Right atrium auricular region (tissue), 2 donors: ENCODE measurements around the gene ZMYND19. TPM values are rescaled to one million over a fixed set of nuclear protein-coding genes. Genes with fewer than 3 reads are reported as not detected.

ENCODE experiments used
- DNase-seq: peaks from one replicate; pipeline ENCODE4 v3.0.0-alpha.2; 2019; ENCODE audit warnings: low spot score
- H3K27ac ChIP-seq, 2 donors: fragments of 200-600 bp; sonication (generic); 1 replicate in 1 of 2; 2 replicates in 1 of 2; pipeline ENCODE4 v1.5.1; 2016 to 2019
- H3K27me3 ChIP-seq, 2 donors: fragments of 200-600 bp; sonication (generic); one replicate each; pipeline versions ENCODE4 v1.5.1 to v1.6.0; 2017 to 2019
- H3K36me3 ChIP-seq: fragments of 200-600 bp; sonication (generic); one replicate; pipeline ENCODE4 v1.5.1; 2016
- H3K4me1 ChIP-seq, 2 donors: fragments of 200-600 bp; sonication (generic); one replicate each; pipeline versions ENCODE4 v1.5.1 to v1.6.0; 2017 to 2019
- H3K4me3 ChIP-seq, 2 donors: fragments of 200-600 bp; sonication (generic); 1 replicate in 1 of 2; 2 replicates in 1 of 2; pipeline ENCODE4 v1.5.1; 2017 to 2019; ENCODE audit warnings: mild to moderate bottlenecking in 1 of 2, moderate library complexity in 1 of 2
- H3K9me3 ChIP-seq, 2 donors: fragments of 200-600 bp; sonication (generic); one replicate each; pipeline ENCODE4 v1.5.1; 2019
- total RNA-seq, 2 donors: library from RNA; depleted of rRNA; stranded (reverse); fragments of >200 nt; gene quantifications; one replicate each; pipeline ENCODE4 v1.1.0, GENCODE V29; 2016
- TF ChIP-seq, protein P1 (sequence below), 2 donors: fragments of 200-600 bp; sonication (generic); IDR thresholded peaks; one replicate each; pipeline ENCODE4 v1.5.1; 2019; ENCODE audit warnings: antibody characterized with exemption in 2 of 2

The ZMYND19 gene
- total RNA-seq, 2 donors from 2014 or later: 5.0 to 6.4 TPM

DNA sequence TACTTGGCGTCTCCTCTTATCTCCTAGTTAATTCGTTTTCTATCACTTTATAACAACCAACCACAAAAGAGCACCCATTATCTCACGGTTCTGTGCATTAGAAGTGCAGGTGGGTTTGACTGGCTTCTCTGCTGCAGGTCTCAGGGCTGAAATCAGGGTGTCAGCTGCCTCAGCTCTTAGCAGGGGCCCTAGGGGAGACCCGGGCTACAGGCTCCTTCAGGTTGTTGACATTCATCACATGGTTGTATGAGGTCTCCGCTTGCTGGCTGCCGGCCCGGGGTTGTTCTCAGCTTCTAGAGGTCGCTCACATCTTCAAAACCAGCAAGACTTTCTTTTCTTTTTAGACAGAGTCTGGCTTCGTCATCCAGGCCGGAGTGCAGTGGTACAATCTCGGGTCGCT is 2.9 kb upstream of the ZMYND19 start:
- no peak overlapping the region for H3K4me3 ChIP-seq
- H3K27me3 ChIP-seq: no peaks in the 10 kb centered on the region
- H3K4me1 ChIP-seq: peaks cover 0 to 20% of the 10 kb centered on the region in 2 donors
- no peak for DNase-seq
- H3K36me3 ChIP-seq: peaks cover under 1% of the 10 kb centered on the region
- H3K9me3 ChIP-seq: no peaks in the 10 kb centered on the region
- no peak overlapping the region for H3K27ac ChIP-seq
- TF ChIP-seq, protein P1, sequence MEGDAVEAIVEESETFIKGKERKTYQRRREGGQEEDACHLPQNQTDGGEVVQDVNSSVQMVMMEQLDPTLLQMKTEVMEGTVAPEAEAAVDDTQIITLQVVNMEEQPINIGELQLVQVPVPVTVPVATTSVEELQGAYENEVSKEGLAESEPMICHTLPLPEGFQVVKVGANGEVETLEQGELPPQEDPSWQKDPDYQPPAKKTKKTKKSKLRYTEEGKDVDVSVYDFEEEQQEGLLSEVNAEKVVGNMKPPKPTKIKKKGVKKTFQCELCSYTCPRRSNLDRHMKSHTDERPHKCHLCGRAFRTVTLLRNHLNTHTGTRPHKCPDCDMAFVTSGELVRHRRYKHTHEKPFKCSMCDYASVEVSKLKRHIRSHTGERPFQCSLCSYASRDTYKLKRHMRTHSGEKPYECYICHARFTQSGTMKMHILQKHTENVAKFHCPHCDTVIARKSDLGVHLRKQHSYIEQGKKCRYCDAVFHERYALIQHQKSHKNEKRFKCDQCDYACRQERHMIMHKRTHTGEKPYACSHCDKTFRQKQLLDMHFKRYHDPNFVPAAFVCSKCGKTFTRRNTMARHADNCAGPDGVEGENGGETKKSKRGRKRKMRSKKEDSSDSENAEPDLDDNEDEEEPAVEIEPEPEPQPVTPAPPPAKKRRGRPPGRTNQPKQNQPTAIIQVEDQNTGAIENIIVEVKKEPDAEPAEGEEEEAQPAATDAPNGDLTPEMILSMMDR (IDR thresholded peaks at IDR 0.05): no peak

DNA sequence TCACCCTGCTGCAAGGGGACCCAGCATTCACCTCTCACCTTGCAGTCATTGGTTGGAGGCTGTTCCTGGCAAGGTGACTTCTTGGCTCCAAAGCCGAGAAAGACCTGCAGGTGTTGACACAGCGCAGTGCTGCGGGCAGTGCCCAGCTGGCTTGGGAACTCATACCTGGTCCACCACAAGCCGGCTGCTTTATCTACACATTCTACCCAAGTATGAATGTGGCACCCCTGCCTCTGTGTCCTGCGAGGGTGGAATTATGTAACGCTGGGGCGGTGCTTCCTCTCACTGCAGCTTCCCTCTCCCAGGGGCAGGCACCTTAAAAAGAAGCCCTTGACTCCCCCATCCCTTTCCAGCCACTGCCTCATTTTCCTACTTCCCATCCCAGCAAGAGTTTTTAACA is 2.5 kb upstream of the ZMYND19 start:
- no peak overlapping the region for H3K4me3 ChIP-seq
- DNase-seq: no peak
- TF ChIP-seq, protein P1 (IDR thresholded peaks at IDR 0.05): no peak
- H3K27me3 ChIP-seq: no peaks in the 10 kb centered on the region
- peaks cover 4% of the 10 kb centered on the region for H3K36me3 ChIP-seq
- H3K9me3 ChIP-seq: no peaks in the 10 kb centered on the region
- peaks cover 0 to 20% of the 10 kb centered on the region in 2 donors for H3K4me1 ChIP-seq
- H3K27ac ChIP-seq: no peak overlapping the region

DNA sequence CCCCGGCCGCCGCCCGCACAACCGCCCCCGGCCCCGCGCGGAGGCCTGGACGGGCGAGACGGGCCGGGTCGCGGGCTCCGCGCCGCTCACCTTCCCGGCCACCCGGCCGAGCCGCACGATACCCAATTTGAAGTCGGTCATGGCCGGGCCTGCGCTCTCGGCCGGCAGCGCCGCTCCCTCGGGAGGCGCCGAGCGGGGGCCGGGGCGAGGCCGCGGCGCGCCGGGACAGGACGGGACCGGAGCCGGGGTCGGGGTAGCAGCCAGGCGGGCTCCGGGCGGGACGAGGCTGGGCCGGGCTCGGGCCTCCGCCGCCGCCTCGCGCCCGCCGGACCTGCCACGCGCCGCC is 216 bp downstream of the ZMYND19 start:
- Histone ChIP-seq H3K4me3 (peak overlapping the region; percentile 52 to 61), H3K36me3 (peaks cover 26% of the 10 kb centered on the region), H3K9me3 (no peaks in the 10 kb centered on the region), H3K4me1 (peaks cover 0 to 20% of the 10 kb centered on the region in 2 donors), H3K27ac (no peak overlapping the region), H3K27me3 (no peaks in the 10 kb centered on the region)
- TF ChIP-seq, protein P1 (IDR thresholded peaks at IDR 0.05): no peak
- DNase-seq: no peak

DNA sequence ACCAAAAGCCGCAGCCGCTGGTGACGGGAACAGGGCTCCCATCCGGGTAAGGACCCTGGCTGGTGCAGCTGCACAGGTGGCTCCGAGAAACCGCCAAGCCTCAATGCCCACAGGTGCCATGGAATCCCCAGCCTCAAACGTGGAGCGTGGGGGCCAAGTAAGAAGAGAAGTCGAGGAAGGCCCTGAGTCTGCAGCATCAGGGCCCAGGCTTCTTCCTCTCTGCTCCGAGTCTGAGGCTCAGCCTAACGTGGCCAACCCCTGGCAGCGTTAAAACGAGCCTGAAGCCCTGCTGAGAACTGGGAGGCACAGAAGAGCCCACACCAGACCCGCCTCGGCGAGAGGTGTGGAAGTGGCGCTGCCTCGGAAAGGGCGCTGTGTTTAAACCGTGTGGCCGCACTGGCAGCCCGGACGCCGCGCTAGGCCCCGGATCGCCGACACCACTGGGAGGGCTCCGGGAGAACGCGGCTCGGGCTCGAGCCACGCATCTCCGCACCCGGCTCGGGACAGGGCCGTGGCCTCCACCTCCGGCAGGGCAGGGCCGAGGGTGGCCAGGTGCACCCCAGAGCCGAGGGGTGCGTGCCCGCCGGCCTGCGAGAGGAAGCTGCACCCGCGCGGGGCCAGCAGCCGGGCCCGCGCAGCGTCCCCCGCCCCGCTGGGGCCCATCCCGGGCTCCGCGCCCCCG is 730 bp downstream of the ZMYND19 start:
- DNase-seq: no peak
- peaks cover 26% of the 10 kb centered on the region for H3K36me3 ChIP-seq
- no peaks in the 10 kb centered on the region for H3K9me3 ChIP-seq
- H3K27me3 ChIP-seq: no peaks in the 10 kb centered on the region
- no peak overlapping the region for H3K27ac ChIP-seq
- H3K4me1 ChIP-seq: peaks cover 0 to 20% of the 10 kb centered on the region in 2 donors
- TF ChIP-seq, protein P1 (IDR thresholded peaks at IDR 0.05): no peak
- H3K4me3 ChIP-seq: peak overlapping the region; percentile 52 to 61

DNA sequence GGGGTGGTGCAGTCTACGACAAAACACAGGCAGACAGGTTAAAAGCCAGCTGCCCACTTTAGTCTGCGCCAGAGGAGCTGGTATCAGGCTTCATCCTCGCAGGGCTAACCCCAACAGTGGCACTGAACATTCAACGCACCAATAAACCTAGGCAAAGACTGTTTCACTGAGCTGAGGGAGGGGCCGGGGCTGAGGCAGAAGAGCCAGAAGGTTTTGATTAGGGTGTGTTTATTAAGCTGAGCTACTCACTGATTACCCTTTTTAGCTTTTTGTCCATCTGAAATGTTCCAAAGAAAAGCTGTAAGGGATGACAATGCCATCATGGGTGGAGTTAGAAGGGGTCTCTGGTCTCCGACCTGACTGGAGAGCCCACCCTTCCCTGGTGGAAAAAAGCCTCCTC is 1.4 kb downstream of the ZMYND19 start:
- Histone ChIP-seq H3K4me3 (no peak overlapping the region), H3K4me1 (peaks cover 0 to 20% of the 10 kb centered on the region in 2 donors), H3K27me3 (no peaks in the 10 kb centered on the region), H3K36me3 (peaks cover 26% of the 10 kb centered on the region), H3K9me3 (no peaks in the 10 kb centered on the region), H3K27ac (no peak overlapping the region)
- DNase-seq: no peak
- TF ChIP-seq, protein P1 (IDR thresholded peaks at IDR 0.05): no peak

DNA sequence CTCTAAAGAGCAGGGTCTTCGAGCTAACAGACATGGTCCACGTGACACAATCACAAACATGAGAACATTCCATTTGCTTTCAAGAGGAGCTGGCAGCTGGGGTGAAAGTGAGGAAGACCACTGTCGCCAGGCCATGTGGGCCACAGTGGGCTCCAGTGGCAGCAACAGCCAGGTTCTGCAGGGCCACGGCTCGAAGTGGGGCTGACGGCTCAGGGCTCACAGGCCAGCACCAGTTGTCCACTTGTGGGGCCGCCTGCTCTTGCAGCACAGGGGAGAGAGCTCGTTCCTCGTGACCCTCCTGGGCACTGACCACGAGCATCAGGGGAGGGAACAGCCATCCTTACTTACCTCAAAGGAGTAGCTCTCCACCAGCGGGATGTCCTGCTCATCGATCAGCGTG is 2.0 kb downstream of the ZMYND19 start:
- H3K27me3 ChIP-seq: no peaks in the 10 kb centered on the region
- H3K9me3 ChIP-seq: no peaks in the 10 kb centered on the region
- no peak for DNase-seq
- no peak overlapping the region for H3K27ac ChIP-seq
- peaks cover 28% of the 10 kb centered on the region for H3K36me3 ChIP-seq
- no peak overlapping the region for H3K4me3 ChIP-seq
- TF ChIP-seq, protein P1 (IDR thresholded peaks at IDR 0.05): no peak
- H3K4me1 ChIP-seq: peaks cover 0 to 20% of the 10 kb centered on the region in 2 donors
